Measurements from ENCODE around the gene RSPO4. TPM values are rescaled to one million over a fixed set of nuclear protein-coding genes. Genes with fewer than 3 reads are reported as not detected.

Gene RSPO4
- total RNA-seq, 1 experiment from 2014 or later = 6.7 TPM

GRCh38 chr20:997486-997885 lies 4.6 kb downstream of the RSPO4 start:
- peaks cover 25% of the 10 kb centered on the region for H3K27me3 Mint-ChIP-seq (ENCODE audit: low read depth)
- no peaks in the 10 kb centered on the region for H3K36me3 Mint-ChIP-seq (ENCODE audit: insufficient read depth in 1 of 3, low read depth in 3 of 3)
- no peak overlapping the region for H3K9ac ChIP-seq (ENCODE audit: extremely low read depth, insufficient read length, low read length)
- DNase-seq = no peak
- no peak overlapping the region for H2BK12ac ChIP-seq (ENCODE audit: insufficient read length, low read depth, low read length)
- H3K18ac ChIP-seq (ENCODE audit: insufficient read length, low read depth, low read length) = no peak overlapping the region
- H3K9me3 ChIP-seq (ENCODE audit: control insufficient read depth, low read depth, low read length) = no peaks in the 10 kb centered on the region
- H3K27ac Mint-ChIP-seq = no peak overlapping the region
- peaks cover 5% of the 10 kb centered on the region for H3K23me2 ChIP-seq (ENCODE audit: insufficient read length, low read depth, low read length, poor library complexity, severe bottlenecking)
- no peaks in the 10 kb centered on the region for H3K79me1 ChIP-seq (ENCODE audit: insufficient read depth, low read depth, low read length, poor library complexity, severe bottlenecking)
- no peak overlapping the region for H3T11ph ChIP-seq (ENCODE audit: low read length)
- no peak overlapping the region for H3K4ac ChIP-seq (ENCODE audit: low read depth, low read length)
- H3K14ac ChIP-seq (ENCODE audit: insufficient read depth, low read length) = no peak overlapping the region
- no peak overlapping the region for H2BK5ac ChIP-seq (ENCODE audit: insufficient read length, low read length)
- H4K91ac ChIP-seq (ENCODE audit: insufficient read length, low read depth, low read length) = no peak overlapping the region
- peaks cover 0 to 6% of the 10 kb centered on the region in 2 experiments; a peak in 2 of 4 replicates for H3K4me1 Mint-ChIP-seq
- WGBS (ENCODE audit: extremely low coverage, insufficient read length, low lambda C conversion rate) = no CpG with 5 or more reads among the region's 6 CpGs
- no peaks in the 10 kb centered on the region for H3K9me3 Mint-ChIP-seq
- TF ChIP-seq CTCF (conservative IDR thresholded peaks at IDR 0.05) = no peak
- no peaks in the 10 kb centered on the region for H3K4me1 ChIP-seq (ENCODE audit: insufficient read depth, low read length)
- no peak overlapping the region for H4K8ac ChIP-seq (replicated peaks; ENCODE audit: insufficient read length, low read depth, low read length)
- H3K23ac ChIP-seq (ENCODE audit: insufficient read length, low read depth, low read length) = no peak overlapping the region
- H4K20me1 ChIP-seq (ENCODE audit: control insufficient read depth, insufficient read depth, insufficient read length) = no peaks in the 10 kb centered on the region
- no peak overlapping the region for H3K4me3 Mint-ChIP-seq
- H2BK15ac ChIP-seq (ENCODE audit: low read depth, low read length) = no peak overlapping the region
- no peak overlapping the region for H2BK20ac ChIP-seq (ENCODE audit: low read depth, low read length, poor library complexity, severe bottlenecking)
- H2AK5ac ChIP-seq (ENCODE audit: insufficient read length, low read length) = no peak overlapping the region
- H2AFZ ChIP-seq (ENCODE audit: low read length) = no peak overlapping the region
- no peak overlapping the region for H3K4me2 ChIP-seq (ENCODE audit: insufficient read depth, insufficient read length, low read length)
- H2BK120ac ChIP-seq (ENCODE audit: low read depth, low read length, poor library complexity, severe bottlenecking) = no peak overlapping the region
- no peaks in the 10 kb centered on the region; the same call in 1 of the 2 replicates for H3K27me3 ChIP-seq (ENCODE audit: insufficient read depth, low read length)
- H4K5ac ChIP-seq (ENCODE audit: insufficient read length, low read depth, low read length) = no peak overlapping the region
- H3K79me2 ChIP-seq (ENCODE audit: insufficient read depth, low read length) = no peaks in the 10 kb centered on the region
- no peak overlapping the region for H3K56ac ChIP-seq (ENCODE audit: insufficient read length, low read depth, low read length)
- H3K27ac ChIP-seq (ENCODE audit: insufficient read length, low read depth, low read length) = no peak overlapping the region

All from H9 (cell line).